SK-N-MC (cell line): ENCODE measurements around the gene GAREM2.

Experiments used
- EZH2 ChIP-seq: fragments of 200-600 bp; sonication (generic); IDR thresholded peaks from one replicate; pipeline ENCODE4 v1.6.1; 2017; ENCODE audit warnings: antibody characterized with exemption
- POLR2AphosphoS5 ChIP-seq: IDR thresholded peaks from 2 replicates; pipeline ENCODE4 v1.6.1; 2012; ENCODE audit warnings: mild to moderate bottlenecking, low read depth, low read length, borderline replicate concordance

DNA sequence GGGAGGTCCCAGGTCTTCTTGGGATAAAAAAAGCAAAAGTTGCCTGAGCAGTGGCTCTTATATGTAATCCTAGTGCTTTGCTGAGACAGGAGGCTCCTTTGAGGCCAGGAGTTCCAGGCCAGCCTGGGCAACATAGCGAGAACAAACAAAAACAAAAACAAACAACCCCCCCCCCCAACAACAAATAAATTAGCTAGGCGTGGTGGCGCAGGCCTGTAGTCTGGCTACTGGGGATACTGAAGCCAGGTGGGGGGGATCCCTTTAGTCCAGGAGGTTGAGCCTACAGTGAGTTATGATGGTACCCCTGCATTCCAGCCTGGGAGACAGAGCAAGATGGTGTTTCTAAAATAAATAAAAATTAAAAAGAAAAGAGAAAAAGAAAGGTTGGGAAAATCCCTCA lies 5.4 kb downstream of the GAREM2 start:
- no peak for TF ChIP-seq POLR2AphosphoS5
- TF ChIP-seq EZH2, result no peak
